GM12878 (cell line): ENCODE measurements around the gene RALGPS1. TPM values are rescaled to one million over a fixed set of nuclear protein-coding genes. Genes with fewer than 3 reads are reported as not detected.

Experiments
- ATAC-seq: fragments of 200-7000 bp; cut with Tn5 transposase; 3 replicates; pipeline ENCODE4 v1.9.1; 2020; ENCODE audit warnings: mild to moderate bottlenecking, moderate library complexity
- BruUV-seq: library from RNA; stranded (reverse); fragments of 400-500 nt; replicated peaks from 2 replicates; lab custom pipeline; 2021; lab: Mats Ljungman, UMichigan
- CTCF ChIA-PET: fragments of 300-600 bp; sonication (Branson Sonifier 250); formaldehyde crosslinking; extraction: SDS; loops from one replicate; lab custom pipeline; 2021; ENCODE audit warnings: inconsistent platforms; lab: Yijun Ruan, JAX
- POLR2A ChIA-PET: fragments of 350-600 bp; formaldehyde crosslinking; extraction: SDS; loops from one replicate; lab custom pipeline; 2021; ENCODE audit warnings: inconsistent platforms; lab: Charles Lee
- RAD21 ChIA-PET: fragments of 300-600 bp; sonication (Branson Sonifier 250); formaldehyde crosslinking; loops from one replicate; lab custom pipeline; 2023; ENCODE audit warnings: antibody characterized with exemption; ENCODE audit not compliant: unreplicated experiment; lab: Charles Lee
- SMC1A ChIA-PET: fragments of 300-600 bp; sonication (Branson Sonifier 250); formaldehyde crosslinking; loops from one replicate; lab custom pipeline; 2023; ENCODE audit not compliant: unreplicated experiment, uncharacterized antibody; lab: Charles Lee
- DNase-seq: peaks from one replicate; pipeline ENCODE4 v3.0.0-alpha.2; 2011; ENCODE audit warnings: low read depth, low spot score
- FAIRE-seq: peaks from 3 replicates; lab custom pipeline; 2011; peaks lifted over from hg19 to GRCh38; lab: Jason Lieb, UNC
- H2AFZ ChIP-seq: 2 replicates; pipeline ENCODE4 v1.6.0; 2011; ENCODE audit warnings: low read depth, low read length, control low read depth; ENCODE audit not compliant: control insufficient read depth
- H3K27ac ChIP-seq: 2 replicates; pipeline ENCODE4 v1.5.1; 2011; ENCODE audit warnings: control low read depth; ENCODE audit not compliant: control insufficient read depth, insufficient read depth
- H3K27me3 ChIP-seq, 2 experiments: replicated peaks in 1 of 2; 2 replicates each; pipeline versions ENCODE4 v1.6.0 to v1.6.1; 2011; ENCODE audit warnings: low read length in 1 of 2; ENCODE audit not compliant: control insufficient read depth in 2 of 2, insufficient read depth in 2 of 2
- H3K36me3 ChIP-seq, 2 experiments: 2 replicates each; pipeline ENCODE4 v1.5.1; 2011; ENCODE audit warnings: low read length in 1 of 2; ENCODE audit not compliant: control insufficient read depth in 2 of 2, insufficient read depth in 2 of 2
- H3K4me1 ChIP-seq: 2 replicates; pipeline ENCODE4 v1.6.1; 2011; ENCODE audit warnings: mild to moderate bottlenecking, low read length, moderate library complexity, mixed read lengths; ENCODE audit not compliant: control insufficient read depth, insufficient read depth
- H3K4me2 ChIP-seq: 2 replicates; pipeline ENCODE4 v1.6.0; 2011; ENCODE audit warnings: control low read depth; ENCODE audit not compliant: control insufficient read depth, insufficient read depth
- H3K4me3 ChIP-seq: fragments of 200-600 bp; sonication (generic); 2 replicates; pipeline ENCODE4 v1.5.1; 2016
- H3K79me2 ChIP-seq: 2 replicates; pipeline ENCODE4 v1.6.0; 2011; ENCODE audit warnings: low read length; ENCODE audit not compliant: control insufficient read depth, insufficient read depth
- H3K9ac ChIP-seq: 2 replicates; pipeline ENCODE4 v1.8.0; 2011; ENCODE audit warnings: low read length, control low read depth, mixed read lengths; ENCODE audit not compliant: control insufficient read depth, insufficient read depth
- H3K9me3 ChIP-seq: replicated peaks from 3 replicates; pipeline ENCODE4 v1.5.1; 2011; ENCODE audit warnings: mild to moderate bottlenecking, low read length; ENCODE audit not compliant: control insufficient read depth, insufficient read depth
- H4K20me1 ChIP-seq: 2 replicates; pipeline ENCODE4 v1.6.0; 2011; ENCODE audit not compliant: control insufficient read depth, insufficient read depth
- CBX5 ChIP-seq: sonication (generic); IDR thresholded peaks from 2 replicates; pipeline ENCODE4 v1.6.1; 2016; ENCODE audit warnings: low read depth, moderate library complexity, mild to moderate bottlenecking, inconsistent platforms
- HCFC1 ChIP-seq: fragments of 150-350 bp; IDR thresholded peaks from 2 replicates; pipeline ENCODE4 v1.6.1; 2014; ENCODE audit warnings: low read length
- LARP7 ChIP-seq: fragments of 450-650 bp; IDR thresholded peaks from 2 replicates; pipeline ENCODE4 v1.6.1; 2017; ENCODE audit warnings: mild to moderate bottlenecking
- NFXL1 ChIP-seq: fragments of 450-650 bp; IDR thresholded peaks from 2 replicates; pipeline ENCODE4 v1.6.1; 2017; ENCODE audit warnings: antibody characterized with exemption, mild to moderate bottlenecking, borderline replicate concordance
- PML ChIP-seq: IDR thresholded peaks from 2 replicates; pipeline ENCODE4 v1.6.1; 2012; ENCODE audit warnings: low read length, inconsistent platforms
- SMARCA5 ChIP-seq: fragments of 450-650 bp; IDR thresholded peaks from 2 replicates; pipeline ENCODE4 v1.6.1; 2017; ENCODE audit warnings: mild to moderate bottlenecking
- SPI1 ChIP-seq: IDR thresholded peaks from 2 replicates; pipeline ENCODE4 v1.6.1; 2011; ENCODE audit warnings: low read depth, mild to moderate bottlenecking, low read length, moderate library complexity, borderline replicate concordance; ENCODE audit not compliant: insufficient read depth
- STAT1 ChIP-seq: fragments of 450-650 bp; conservative IDR thresholded peaks from 2 replicates; pipeline ENCODE4 v1.6.1; 2014; ENCODE audit warnings: antibody characterized with exemption, mild to moderate bottlenecking
- YBX1 ChIP-seq: fragments of 450-650 bp; IDR thresholded peaks from 2 replicates; pipeline ENCODE4 v1.6.1; 2016; ENCODE audit warnings: antibody characterized with exemption
- WGBS: methylation state at CpG from one replicate; pipeline ENCODE4 v1.1.6; 2016; ENCODE audit warnings: low lambda C conversion rate; ENCODE audit not compliant: insufficient replicate concordance, insufficient coverage; ENCODE audit errors: missing lambda C conversion rate; 5-methylcytosine and 5-hydroxymethylcytosine counted together
- in situ Hi-C: fragments of 300-500 bp; cut with MboI; formaldehyde crosslinking; loops from 9 replicates; pipeline ENCODE4 v1.14.3; 2018; ENCODE audit warnings: mixed read lengths
- intact Hi-C: fragments of 100-400 bp; cut with micrococcal nuclease; formaldehyde crosslinking; loops from one replicate; pipeline ENCODE4 v1.14.2; 2022; ENCODE audit not compliant: unreplicated experiment
- polyA plus RNA-seq, 11 experiments: library from polyadenylated mRNA; depleted of rRNA in 4 of 11; unstranded in 6 of 11; stranded (reverse) in 5 of 11; fragments of >200 nt; fragmentation: Nextera tagmentation in 4 of 11; fragmentation: Illumina TruSeq in 1 of 11; extraction: Ambion mirVana in 4 of 11; extraction: Trizol in 1 of 11; gene quantifications; 1 replicate in 1 of 11; 2 replicates in 10 of 11; pipeline versions ENCODE4 v1.2.1 to v1.2.3, GENCODE V29; 2011 to 2016; ENCODE audit warnings: inconsistent platforms in 2 of 11, missing spikeins in 2 of 11, low read depth in 1 of 11
- total RNA-seq, 4 experiments: library from RNA; depleted of rRNA in 3 of 4; stranded (reverse); fragments of >200 nt in 3 of 4; fragmentation: Illumina TruSeq in 1 of 4; extraction: Trizol in 1 of 4; gene quantifications; 2 replicates each; pipeline versions ENCODE4 v1.2.1 to v1.2.3, GENCODE V29; 2013 to 2021
- TF ChIP-seq, protein P1 (sequence below): fragments of 450-650 bp; IDR thresholded peaks from 2 replicates; pipeline ENCODE4 v1.6.1; 2018; ENCODE audit warnings: mild to moderate bottlenecking, low read depth, moderate library complexity; ENCODE audit not compliant: partially characterized antibody
- TF ChIP-seq, protein P2 (sequence below): fragments of 450-650 bp; IDR thresholded peaks from 2 replicates; pipeline ENCODE4 v1.6.1; 2017; ENCODE audit warnings: antibody characterized with exemption, mild to moderate bottlenecking, moderate library complexity

Gene RALGPS1
- total and polyA plus RNA-seq, 10 of the 15 experiments (the other 5 are each of a cell fraction or from before 2014, with no cell fraction given): 0.13 to 5.6 (median 2.7) TPM

DNA sequence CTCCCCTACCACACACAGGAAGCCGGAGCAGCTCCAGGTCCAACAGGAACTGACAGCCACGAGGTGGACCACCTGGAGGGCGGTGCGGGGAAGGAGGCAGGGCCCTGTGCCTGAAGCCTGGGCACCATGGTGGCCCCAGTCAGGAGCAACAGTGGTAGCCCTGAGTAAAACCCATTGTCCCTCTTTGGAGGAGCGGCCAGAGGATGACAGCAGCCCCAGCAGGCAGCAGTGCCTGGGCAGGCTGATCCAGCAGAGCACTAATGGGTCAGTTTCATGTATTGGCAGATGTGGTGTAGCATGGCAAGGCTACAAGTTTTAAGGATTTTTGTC, 302.3 kb downstream of the RALGPS1 start (continued):
- TF ChIP-seq NFXL1 (no peak), STAT1 (no peak)

DNA sequence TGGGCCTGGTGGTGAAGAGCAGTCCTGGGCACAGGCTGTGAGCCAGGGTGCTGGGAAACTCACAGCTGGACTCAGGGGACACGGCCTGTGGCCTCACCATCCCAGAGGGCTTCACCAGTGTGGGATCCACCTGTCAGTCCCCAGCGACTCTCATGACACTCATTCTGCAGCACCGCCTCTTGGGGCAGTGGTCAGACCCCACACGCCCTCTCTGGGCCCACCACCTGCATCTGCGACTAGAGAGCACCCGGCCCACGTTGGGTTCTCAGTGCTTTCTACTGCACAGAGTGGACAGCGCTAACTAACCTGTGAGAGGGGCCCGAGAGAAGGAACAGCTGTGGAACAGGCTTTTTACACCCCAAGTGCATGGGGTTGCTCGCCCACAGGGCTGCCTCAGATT, 304.2 kb downstream of the RALGPS1 start:
- RAD21 ChIA-PET: no interaction called here
- Histone ChIP-seq H3K79me2 (no peaks in the 10 kb centered on the region), H3K4me2 (no peak overlapping the region), H2AFZ (no peak overlapping the region), H3K9ac (no peak overlapping the region), H3K27me3 (no peaks in the 10 kb centered on the region), H3K9me3 (no peaks in the 10 kb centered on the region), H3K36me3 (no peaks in the 10 kb centered on the region), H4K20me1 (no peaks in the 10 kb centered on the region), H3K4me3 (no peak overlapping the region), H3K4me1 (peaks cover 18% of the 10 kb centered on the region), H3K27ac (no peak overlapping the region)
- TF ChIP-seq SPI1: no peak
- no peak for TF ChIP-seq YBX1
- no peak for TF ChIP-seq HCFC1
- no peak for TF ChIP-seq PML
- TF ChIP-seq SMARCA5: no peak
- no peak for TF ChIP-seq CBX5
- TF ChIP-seq, protein P1, sequence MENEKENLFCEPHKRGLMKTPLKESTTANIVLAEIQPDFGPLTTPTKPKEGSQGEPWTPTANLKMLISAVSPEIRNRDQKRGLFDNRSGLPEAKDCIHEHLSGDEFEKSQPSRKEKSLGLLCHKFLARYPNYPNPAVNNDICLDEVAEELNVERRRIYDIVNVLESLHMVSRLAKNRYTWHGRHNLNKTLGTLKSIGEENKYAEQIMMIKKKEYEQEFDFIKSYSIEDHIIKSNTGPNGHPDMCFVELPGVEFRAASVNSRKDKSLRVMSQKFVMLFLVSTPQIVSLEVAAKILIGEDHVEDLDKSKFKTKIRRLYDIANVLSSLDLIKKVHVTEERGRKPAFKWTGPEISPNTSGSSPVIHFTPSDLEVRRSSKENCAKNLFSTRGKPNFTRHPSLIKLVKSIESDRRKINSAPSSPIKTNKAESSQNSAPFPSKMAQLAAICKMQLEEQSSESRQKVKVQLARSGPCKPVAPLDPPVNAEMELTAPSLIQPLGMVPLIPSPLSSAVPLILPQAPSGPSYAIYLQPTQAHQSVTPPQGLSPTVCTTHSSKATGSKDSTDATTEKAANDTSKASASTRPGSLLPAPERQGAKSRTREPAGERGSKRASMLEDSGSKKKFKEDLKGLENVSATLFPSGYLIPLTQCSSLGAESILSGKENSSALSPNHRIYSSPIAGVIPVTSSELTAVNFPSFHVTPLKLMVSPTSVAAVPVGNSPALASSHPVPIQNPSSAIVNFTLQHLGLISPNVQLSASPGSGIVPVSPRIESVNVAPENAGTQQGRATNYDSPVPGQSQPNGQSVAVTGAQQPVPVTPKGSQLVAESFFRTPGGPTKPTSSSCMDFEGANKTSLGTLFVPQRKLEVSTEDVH: no peak
- no peak for TF ChIP-seq LARP7
- TF ChIP-seq, protein P2, sequence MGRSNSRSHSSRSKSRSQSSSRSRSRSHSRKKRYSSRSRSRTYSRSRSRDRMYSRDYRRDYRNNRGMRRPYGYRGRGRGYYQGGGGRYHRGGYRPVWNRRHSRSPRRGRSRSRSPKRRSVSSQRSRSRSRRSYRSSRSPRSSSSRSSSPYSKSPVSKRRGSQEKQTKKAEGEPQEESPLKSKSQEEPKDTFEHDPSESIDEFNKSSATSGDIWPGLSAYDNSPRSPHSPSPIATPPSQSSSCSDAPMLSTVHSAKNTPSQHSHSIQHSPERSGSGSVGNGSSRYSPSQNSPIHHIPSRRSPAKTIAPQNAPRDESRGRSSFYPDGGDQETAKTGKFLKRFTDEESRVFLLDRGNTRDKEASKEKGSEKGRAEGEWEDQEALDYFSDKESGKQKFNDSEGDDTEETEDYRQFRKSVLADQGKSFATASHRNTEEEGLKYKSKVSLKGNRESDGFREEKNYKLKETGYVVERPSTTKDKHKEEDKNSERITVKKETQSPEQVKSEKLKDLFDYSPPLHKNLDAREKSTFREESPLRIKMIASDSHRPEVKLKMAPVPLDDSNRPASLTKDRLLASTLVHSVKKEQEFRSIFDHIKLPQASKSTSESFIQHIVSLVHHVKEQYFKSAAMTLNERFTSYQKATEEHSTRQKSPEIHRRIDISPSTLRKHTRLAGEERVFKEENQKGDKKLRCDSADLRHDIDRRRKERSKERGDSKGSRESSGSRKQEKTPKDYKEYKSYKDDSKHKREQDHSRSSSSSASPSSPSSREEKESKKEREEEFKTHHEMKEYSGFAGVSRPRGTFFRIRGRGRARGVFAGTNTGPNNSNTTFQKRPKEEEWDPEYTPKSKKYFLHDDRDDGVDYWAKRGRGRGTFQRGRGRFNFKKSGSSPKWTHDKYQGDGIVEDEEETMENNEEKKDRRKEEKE: no peak
- in situ Hi-C loops (loop anchor here (5.0 kb wide), 1 partner anchor 178 kb away; the partner anchor contains the start of gene SLC2A8), intact Hi-C loops (loop anchor here (10.0 kb wide), 1 partner anchor 236 kb away; the partner anchor contains the start of genes LRSAM1 and RPL12)
- CTCF ChIA-PET: no interaction called here
- SMC1A ChIA-PET: no interaction called here
- 80% methylated on average over 10 of the region's 10 CpGs for WGBS
- DNase-seq (no peak), ATAC-seq (no peak), FAIRE-seq (no peak)
- POLR2A ChIA-PET: no interaction called here
- no TSS peak for BruUV-seq
